ENCODE measurements around the gene SPATA3.
"Not testable (repeated sequence)": the region's sequence is repeated elsewhere in the genome, so short reads cannot be mapped to it uniquely, and the experiment has no call there.

The SPATA3 gene
- total RNA-seq: 0 to 0.08 (median 0) reads per million in 4 donors

GRCh38 chr2:230995821-230996220 lies at the start of gene SPATA3:
Gene SPATA3, plus strand, starts transcription at chr2:230996121. Its CDS starts 113 bp downstream, at chr2:230996234.
- DNase-seq: no peak

GRCh38 chr2:230946429-230947234 lies 49.3 kb upstream of the SPATA3 start:
- no peak for DNase-seq

DNA sequence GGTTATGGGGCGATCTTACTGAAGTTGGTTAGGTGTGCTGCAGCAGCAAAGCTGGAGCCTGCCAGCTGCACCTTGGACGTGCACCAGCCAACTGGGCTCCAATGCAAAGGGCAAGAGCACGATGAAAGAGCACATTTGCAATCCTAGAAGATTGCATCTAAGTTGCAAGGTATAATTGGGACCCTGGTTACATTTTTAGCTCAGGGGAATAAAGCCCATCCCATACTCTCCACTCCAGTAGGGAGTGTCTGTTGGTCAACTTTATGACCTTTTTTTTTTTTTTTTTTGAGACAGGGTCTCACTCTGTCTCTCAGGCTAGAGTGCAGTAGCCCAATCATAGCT lies 48.7 kb upstream of the SPATA3 start:
- DNase-seq: no peak

DNA sequence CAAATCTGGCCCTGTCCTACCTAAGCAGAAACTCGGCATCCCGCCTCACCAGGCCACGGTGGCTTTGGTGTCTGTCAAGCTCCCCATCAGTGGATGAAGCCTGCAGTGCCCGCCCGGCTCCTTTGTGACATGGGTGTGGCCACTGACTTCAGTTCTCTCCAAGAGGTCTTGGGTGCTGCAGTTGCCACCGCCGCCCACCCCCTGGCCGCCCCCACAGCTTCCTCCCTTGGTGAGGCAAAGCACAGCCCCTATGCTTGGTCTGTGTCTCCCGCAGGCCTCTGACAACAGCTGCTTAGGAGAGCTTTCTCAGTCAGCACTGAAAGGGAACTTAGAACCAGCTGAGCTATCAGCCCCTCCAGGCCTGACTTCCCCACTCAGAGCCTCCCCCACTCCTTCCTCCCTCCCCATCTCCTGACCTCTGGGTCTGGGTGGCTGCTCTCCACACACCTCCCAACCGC lies 48.0 kb upstream of the SPATA3 start:
- no peak for DNase-seq

GRCh38 chr2:230949966-230950873 lies 45.7 kb upstream of the SPATA3 start:
- peak in 1 of 5 donors; percentile 56 for DNase-seq

DNA sequence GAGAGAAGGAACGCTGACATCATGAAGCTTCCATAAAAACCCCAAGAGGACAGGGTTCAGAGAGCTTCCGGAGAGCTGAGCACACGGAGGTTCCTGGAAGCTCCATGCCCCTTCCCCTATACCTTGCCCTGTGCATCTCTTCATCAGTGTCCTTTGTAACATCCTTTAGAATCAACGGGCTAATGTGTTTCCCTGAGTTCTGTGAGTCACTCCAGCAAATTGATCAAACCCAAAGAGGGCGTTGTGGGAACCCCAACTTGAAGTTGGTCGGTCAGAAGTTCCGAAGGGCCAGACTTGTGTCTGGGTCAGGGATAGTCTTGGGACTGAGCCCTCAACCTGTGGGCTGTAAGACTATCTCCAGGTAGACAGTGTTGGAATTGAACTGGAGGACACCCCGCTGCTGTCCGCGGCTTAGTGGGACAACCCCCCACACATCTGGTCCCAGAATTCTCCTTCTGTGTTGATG lies 45.0 kb upstream of the SPATA3 start:
- no peak for DNase-seq

DNA sequence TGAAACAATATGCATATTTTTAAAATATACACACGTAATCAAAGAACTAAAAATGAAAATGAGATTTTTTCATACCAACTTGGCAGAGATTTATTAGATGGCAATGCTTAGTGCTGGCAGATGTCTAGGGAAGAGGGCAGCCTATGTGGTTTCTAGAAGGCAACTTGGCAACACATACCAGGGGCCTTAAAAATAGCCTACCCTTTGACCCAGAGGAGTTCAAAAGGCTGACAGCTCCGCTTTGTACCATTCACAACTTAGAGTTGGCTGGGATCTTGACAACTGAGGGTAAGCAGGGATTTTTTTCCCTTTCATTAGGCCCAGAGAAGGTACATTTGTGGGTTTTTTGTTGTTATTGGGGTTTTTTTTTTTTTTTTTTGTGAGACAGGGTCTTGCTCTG lies 44.5 kb upstream of the SPATA3 start:
- DNase-seq: no peak

GRCh38 chr2:230952226-230952956 lies 43.5 kb upstream of the SPATA3 start:
- DNase-seq: no peak

DNA sequence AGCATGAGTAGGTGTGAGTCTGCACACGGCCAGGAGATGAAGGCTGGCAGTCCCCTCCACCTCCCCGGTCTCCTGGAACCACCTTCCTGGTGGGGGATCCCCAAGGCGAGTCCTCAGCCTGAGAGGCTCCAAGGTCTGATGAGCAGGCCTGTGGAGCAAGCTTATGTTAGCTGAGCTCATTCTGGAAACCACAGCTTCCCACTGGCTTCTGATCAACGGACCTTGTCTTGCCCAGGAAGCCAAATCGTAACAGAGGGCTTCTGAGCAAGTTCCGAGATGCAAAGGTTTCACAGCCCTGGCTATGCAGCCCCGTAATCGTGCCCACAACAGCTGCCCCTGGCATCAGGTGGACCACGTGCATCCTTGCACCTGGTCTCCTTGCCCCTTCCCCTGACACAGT lies 42.1 kb upstream of the SPATA3 start:
- peak in 1 of 5 donors; percentile 19 for DNase-seq

- no peak for DNase-seq
Observed at GRCh38 chr2:230954746-230955145, 41.2 kb upstream of the SPATA3 start.

DNA sequence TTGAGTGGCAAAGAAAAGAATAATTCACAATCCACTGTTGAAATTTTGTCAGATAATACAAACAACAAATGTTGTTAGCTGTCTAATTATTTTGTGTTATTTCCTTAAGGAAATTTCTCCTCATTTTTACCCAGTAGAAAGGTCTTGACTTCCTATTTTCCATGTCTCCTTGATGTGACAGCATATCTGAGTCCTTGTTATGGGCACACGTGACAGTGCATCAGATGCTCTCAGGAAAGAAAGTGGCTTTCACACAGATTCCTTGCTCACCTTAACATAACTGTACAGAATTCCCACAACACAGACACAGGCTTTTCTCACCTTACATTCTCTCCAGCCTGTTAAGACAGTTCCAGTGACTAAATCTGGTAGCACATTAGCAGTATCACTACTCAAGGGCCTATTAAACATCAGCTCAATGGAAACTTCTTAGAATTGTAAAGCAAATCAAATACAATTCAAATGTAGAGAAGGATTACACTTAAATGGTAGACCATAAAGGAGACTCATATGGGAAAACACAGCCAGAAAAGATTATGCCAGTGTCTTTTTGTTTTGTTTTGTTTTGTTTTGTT lies 40.7 kb upstream of the SPATA3 start:
- DNase-seq: no peak

DNA sequence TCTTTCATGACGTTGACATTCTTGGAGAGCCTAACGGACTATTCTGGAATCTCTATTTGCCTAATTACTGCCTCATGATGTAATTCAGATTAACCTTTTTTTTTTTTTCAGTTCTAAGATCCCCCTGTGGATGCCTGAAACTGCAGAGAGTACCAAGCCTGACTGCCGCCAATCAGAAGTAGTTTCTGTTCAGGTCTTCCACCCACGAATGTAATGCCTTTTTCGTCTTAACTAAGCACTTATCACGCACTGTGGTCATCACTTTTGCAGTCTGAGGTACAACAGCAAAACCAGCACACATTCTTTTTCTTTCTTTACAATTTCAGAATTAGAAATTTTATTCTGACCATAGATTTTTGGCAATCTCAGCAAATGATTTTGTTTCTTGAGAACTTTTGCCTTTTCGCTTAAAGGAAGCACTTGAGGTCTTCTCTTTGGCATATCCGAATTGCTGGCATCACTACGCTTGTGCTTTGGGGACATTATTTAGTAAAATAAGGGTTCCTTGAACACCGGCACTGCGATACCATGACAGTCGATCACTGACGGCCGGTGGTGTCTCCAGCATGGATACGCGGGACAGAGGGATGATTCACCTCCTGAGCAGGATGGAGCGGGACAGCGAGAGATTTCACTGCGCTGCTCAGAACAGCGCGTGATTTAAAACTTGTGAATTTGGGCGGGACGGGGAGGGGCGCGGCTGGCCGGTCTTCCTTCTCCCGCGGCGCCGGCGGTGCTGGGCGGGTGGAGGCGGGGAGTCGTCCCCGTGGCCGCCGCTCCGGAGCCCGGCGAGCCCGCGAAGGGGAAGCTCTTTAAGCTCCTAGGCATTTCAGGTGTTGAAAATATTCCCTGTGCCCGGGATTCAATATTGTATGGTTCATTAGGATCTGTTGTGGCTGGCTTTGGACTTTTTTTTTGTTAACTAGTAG lies 38.8 kb upstream of the SPATA3 start:
- peak in 1 of 5 donors; percentile 88 for DNase-seq

GRCh38 chr2:230957756-230958391 lies 38.0 kb upstream of the SPATA3 start:
- DNase-seq: no peak

- DNase-seq: no peak
Observed at GRCh38 chr2:230958820-230959756, 36.8 kb upstream of the SPATA3 start.

GRCh38 chr2:230960026-230960425 lies 35.9 kb upstream of the SPATA3 start:
- no peak for DNase-seq

GRCh38 chr2:230961091-230961491 lies 34.8 kb upstream of the SPATA3 start:
- DNase-seq: no peak

GRCh38 chr2:230964136-230964730 lies 31.7 kb upstream of the SPATA3 start:
- no peak for DNase-seq

DNA sequence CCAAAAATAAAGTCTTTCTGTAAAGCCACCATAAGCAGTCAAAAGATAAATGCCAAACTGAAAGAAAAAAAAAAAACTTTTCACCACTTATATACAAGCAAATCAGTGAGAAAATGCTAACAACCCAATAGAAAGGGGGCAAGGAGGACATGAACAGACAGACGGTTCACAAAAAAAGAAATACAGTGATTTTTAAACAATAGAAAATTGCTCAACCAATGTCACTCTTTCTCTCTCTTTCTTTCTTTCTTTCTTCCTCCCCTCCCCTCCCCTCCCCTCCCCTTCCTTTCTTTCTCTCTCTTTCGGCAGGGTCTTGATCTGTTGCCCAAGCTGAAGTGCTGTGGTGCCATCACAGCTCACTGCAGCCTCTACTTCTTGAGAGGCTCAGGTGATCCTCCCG lies 28.8 kb upstream of the SPATA3 start:
- no peak for DNase-seq

DNA sequence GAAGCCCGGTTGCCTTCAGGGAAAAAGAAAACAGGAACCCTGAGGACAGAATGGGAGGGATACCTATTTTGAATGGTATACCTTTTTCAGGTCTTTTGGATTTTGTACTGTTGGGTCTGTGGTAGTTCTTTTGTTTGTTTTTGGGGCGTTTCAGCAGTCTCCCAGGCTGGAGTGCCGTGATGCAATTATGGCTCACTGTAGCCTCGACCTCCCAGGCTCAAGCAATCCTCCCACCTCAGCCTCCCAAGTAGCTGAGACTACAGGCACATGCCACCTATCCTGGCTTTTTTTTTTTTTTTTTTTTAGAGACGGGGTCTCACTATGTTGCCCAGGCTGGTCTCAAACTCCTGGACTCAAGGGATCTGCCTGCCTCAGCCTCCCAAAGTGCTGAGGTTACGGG lies 27.6 kb upstream of the SPATA3 start:
- DNase-seq: not testable (repeated sequence)
